Hematopoietic multipotent progenitor cell treated with erythropoietin and hydrocortisone succinate and interleukin-3 and kit ligand, for 4 days (in vitro differentiated cells): Measurements from ENCODE around the gene VPS72.
"Not testable (repeated sequence)": the region's sequence is repeated elsewhere in the genome, so short reads cannot be mapped to it uniquely, and the experiment has no call there.

ENCODE experiments used
- DNase-seq: peaks from one replicate; pipeline ENCODE4 v3.0.0-alpha.2; 2015

The VPS72 gene

GRCh38 chr1:151189637-151190445 lies at the start of gene VPS72:
Gene VPS72, minus strand, starts transcription at chr1:151190197. Its CDS starts 76 bp downstream, at chr1:151190121.
- DNase-seq, result peak; percentile 97

- no peak for DNase-seq
Measured at GRCh38 chr1:151238467-151238739, 48.4 kb upstream of the VPS72 start.

GRCh38 chr1:151237678-151238466 lies 47.9 kb upstream of the VPS72 start:
- DNase-seq, result no peak

GRCh38 chr1:151235235-151235634 lies 45.2 kb upstream of the VPS72 start:
- DNase-seq, result no peak

- DNase-seq, result no peak
Measured at GRCh38 chr1:151222130-151222529, 32.1 kb upstream of the VPS72 start.

GRCh38 chr1:151221616-151222015 lies 31.6 kb upstream of the VPS72 start:
- DNase-seq, result no peak

GRCh38 chr1:151213560-151213959 lies 23.6 kb upstream of the VPS72 start:
- DNase-seq, result peak; percentile 35

- DNase-seq, result peak; percentile 20
Measured at GRCh38 chr1:151211972-151212705, 22.1 kb upstream of the VPS72 start.

- no peak for DNase-seq
Measured at GRCh38 chr1:151210830-151211229, 20.8 kb upstream of the VPS72 start.

GRCh38 chr1:151205381-151205965 lies 15.5 kb upstream of the VPS72 start:
- DNase-seq, result not testable (repeated sequence)

- peak; percentile 22 for DNase-seq
Measured at GRCh38 chr1:151199873-151200581, 10.0 kb upstream of the VPS72 start.

- DNase-seq, result peak; percentile 99
Measured at GRCh38 chr1:151198254-151199127, 8.5 kb upstream of the VPS72 start, which contains the start of gene PIP5K1A. Gene PIP5K1A, plus strand, starts transcription at chr1:151198552. Its CDS starts 445 bp downstream, at chr1:151198997.

GRCh38 chr1:151197863-151198253 lies 7.9 kb upstream of the VPS72 start:
- DNase-seq, result peak; percentile 41

GRCh38 chr1:151196292-151196800 lies 6.3 kb upstream of the VPS72 start:
- DNase-seq, result peak; percentile 92

- DNase-seq, result peak; percentile 15
Measured at GRCh38 chr1:151194894-151195594, 5.0 kb upstream of the VPS72 start.

- no peak for DNase-seq
Measured at GRCh38 chr1:151193856-151194255, 3.9 kb upstream of the VPS72 start.

- DNase-seq, result no peak
Measured at GRCh38 chr1:151193304-151193703, 3.3 kb upstream of the VPS72 start.

- DNase-seq, result no peak
Measured at GRCh38 chr1:151192047-151192446, 2.0 kb upstream of the VPS72 start.

GRCh38 chr1:151188667-151189066 lies 1.3 kb downstream of the VPS72 start:
- DNase-seq, result not testable (repeated sequence)

GRCh38 chr1:151187205-151187604 lies 2.8 kb downstream of the VPS72 start:
- DNase-seq, result no peak
